Hematopoietic multipotent progenitor cell treated with erythropoietin and hydrocortisone succinate and interleukin-3 and kit ligand, for 17 days (in vitro differentiated cells): ENCODE measurements around the gene MT1B.
"Not testable (repeated sequence)": the region's sequence is repeated elsewhere in the genome, so short reads cannot be mapped to it uniquely, and the experiment has no call there.

Experiments used
- DNase-seq: peaks from one replicate; pipeline ENCODE4 v3.0.0-alpha.2; 2015; ENCODE audit warnings: low spot score

Gene MT1B

DNA sequence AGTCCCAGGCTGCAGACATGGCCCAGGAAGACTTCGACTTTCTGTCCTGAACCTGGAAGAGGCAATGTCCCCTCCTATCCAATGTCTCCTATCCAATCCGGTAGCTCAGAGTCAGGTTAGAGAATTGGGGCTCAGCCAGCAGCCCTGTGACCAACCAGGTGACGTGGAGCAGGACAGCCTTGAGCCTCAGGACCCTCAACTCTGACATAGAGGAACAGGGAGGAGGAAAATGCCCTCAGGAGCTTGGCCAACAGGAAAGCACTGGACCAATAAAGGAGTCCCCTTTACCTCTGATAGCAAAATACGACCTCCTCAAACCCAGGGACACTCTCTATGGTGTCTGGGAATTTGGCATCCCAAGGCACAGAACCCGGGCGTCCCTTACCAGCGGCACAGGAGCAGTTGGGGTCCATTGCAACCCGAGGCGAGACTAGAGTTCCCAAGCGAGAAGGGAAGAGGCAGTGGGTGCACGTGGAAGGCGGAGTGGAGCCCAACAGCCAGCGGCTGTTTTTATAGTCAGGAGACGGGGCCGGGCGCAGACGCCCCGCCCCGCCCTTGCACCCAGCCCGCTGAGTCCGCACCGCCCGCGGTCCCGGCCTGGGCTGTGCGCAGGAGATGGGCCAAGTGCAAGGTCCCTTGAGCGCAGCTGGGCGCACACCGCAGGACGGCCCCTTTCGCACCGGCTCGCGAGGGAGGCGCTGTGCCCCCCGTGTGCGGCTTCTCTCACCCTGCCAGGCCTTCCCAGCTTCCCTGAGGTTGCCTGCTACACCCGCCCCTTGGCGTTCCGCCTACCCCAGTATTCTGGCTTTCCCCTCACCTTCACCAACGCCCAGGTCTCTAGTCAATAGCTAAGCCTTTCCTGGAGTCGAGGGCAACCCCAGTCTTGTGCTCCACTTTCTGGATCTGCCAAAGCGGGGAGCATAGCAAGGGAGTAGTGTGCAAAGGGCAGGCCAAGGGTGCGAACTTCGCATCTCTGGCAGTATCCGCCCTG lies 16.2 kb downstream of the MT1B start, which contains the start of gene MT1G:
MT1G (minus strand) TSS at position 485 of the 991 bp plus-strand sequence; CDS start at position 413, 72 bp downstream.
- no peak for DNase-seq

DNA sequence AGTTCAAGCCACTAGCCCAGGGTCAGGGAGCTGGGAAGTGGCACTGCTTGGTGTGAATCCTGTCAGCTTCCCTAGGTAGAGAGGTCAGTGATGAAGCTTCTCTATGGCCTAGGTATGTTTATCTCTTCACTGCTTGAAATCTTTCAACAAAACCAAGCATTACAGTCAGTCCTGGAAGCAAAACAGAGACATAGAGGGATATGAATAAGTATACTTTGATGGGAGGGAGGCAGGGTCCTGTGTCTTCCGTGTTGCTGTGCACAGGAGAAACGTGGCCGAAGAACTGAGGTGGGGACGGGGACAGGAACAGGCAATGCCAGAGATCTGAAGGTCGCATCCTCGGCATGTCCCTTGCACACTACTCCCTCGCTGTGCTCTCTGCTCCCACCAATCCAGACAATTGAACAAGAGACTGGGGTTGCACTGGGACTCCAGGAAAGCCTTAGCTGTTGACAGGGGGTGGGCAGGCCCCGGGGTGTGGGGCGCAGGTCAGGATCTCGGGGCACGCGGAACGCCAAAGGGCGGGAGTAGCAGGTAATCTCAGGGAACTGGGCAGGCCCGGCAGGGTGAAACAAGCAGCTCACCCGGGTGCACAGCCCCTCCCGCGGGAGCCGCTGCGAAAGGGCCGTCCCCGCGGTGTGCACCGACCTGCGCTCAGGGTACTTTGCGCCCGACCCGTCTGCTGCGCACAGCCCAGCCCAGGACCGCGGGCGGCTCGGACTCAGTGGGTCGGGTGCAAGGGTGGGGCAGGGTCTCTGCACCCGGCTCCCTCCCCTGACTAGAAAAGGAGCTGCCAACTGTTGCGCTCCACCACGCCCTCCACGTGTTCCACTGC lies 17.5 kb downstream of the MT1B start, which contains the start of gene MT1H:
MT1H (plus strand) TSS at position 810 of the 835 bp plus-strand sequence. CDS start 71 bp downstream, outside the sequence.
- no peak for DNase-seq

GRCh38 chr16:56669840-56670619 lies 18.3 kb downstream of the MT1B start:
- DNase-seq = no peak

DNA sequence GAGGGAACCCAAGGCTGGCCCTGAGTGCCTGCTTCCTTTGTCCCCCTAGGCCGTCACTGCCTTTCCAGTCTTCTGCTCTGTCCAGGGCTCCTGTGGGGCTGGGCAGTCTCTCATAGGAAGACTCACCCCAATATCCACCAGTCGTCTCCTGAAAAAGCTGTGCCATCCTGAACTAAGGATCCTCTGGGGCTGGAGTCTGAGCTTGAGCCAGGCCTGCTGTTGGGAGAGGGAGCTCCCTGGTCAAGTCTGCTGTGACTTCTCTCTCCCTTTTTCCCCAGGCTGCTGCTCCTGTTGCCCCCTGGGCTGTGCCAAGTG lies 18.9 kb downstream of the MT1B start:
- DNase-seq = no peak

- DNase-seq = not testable (repeated sequence)
These were observed 20.0 kb downstream of the MT1B start for GRCh38 chr16:56671691-56672090.

DNA sequence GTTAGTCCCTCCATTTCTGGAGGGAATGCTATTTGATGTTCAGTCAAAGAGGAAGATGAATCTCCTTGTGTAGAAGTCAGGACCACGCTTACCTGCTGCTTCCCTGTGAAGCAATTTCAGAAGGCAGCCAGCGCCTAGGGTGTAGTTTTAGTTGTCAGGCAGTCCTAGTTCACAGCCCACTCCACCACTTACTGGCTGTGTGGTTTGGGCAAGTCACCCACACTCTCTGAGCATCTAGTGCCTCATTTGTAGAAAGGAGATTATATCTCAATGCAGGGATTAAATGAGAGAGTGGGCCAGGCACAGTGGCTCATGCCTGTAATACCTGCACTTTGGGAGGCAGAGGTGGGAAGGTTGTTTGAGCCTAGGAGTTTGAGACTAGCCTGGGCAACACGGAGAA lies 20.5 kb downstream of the MT1B start:
- DNase-seq = not testable (repeated sequence)

DNA sequence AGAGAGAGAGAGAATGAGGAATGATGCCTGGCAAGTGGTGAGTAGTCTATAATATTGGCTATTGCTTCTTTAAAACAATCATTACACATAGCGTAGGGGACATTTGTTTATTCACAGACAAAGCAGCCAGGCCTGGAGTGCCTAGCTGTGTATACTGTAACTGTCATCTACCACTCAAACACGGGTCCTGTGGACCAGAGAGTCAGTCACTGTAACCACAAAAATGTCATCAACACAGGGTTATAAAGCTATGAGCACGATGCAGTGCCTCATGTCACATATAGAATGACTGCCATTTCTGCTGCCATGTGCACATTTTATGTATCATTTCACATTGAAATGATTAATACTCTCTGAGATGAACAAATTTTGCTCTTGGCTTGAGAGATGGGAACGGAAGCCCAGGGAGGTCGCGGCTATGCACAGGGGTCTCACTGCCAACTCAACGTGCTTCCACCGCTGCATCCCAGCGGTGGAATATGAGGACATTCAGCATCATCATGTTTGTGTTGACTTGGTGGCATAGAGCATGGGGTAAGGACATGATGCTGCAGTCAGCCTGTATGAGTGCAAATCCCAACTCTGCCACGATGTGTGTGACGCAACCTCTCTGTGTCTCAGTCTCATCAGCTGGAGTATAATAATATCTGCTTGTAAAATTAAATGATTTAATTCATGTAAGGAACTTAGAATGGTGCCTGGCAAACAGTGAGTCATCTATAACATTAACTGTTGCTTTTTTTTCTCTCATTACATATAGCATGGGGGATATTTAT lies 21.3 kb downstream of the MT1B start:
- no peak for DNase-seq

GRCh38 chr16:56673921-56674320 lies 22.2 kb downstream of the MT1B start:
- DNase-seq = no peak

DNA sequence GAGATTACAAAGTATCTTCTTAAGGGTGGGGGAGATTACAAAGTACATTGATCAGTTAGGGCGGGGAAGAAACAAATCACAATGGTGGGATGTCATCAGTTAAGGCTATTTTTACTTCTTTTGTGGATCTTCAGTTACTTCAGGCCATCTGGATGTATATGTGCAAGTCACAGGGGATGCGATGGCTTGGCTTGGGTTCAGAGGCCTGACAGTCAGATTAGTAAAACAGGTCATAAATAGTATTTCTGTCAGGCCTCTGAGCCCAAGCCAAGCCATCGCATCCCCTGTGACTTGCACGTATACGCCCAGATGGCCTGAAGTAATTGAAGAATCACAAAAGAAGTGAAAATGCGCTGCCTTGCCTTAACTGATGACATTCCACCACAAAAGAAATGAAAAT lies 22.9 kb downstream of the MT1B start:
- not testable (repeated sequence) for DNase-seq

GRCh38 chr16:56675685-56676210 lies 24.1 kb downstream of the MT1B start:
- no peak for DNase-seq

GRCh38 chr16:56677474-56677873 lies 25.8 kb downstream of the MT1B start:
- no peak for DNase-seq

DNA sequence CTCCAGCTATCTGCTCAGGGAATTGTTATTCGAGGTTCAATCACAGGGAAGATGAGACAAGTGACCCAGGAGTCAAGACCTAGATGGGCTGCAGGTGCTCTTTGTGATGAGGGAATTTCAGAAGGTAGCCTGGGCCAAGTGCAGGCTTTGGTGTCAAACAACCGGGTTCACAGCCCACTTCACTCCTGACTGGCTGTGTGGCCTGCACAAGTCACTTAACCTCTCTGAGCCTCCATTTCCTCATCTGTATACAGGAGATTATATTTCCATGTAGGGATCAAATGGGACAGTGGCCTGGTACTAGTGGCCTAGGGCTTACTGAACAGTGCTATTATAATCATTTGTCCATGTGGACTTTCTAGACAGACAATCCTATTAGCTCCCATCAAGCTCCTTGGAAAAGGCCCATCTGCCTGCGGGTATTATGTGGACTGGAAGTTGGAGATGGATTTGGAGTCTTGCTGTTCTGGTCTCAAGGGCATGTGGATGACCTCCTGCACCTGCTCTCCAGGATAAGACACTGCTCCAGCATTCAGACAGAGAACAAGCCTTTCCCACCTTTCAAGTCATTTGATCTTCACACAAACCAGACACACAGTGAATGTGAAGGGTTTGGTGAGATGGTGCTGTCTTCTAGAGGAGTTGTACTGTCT lies 27.5 kb downstream of the MT1B start:
- no peak for DNase-seq

DNA sequence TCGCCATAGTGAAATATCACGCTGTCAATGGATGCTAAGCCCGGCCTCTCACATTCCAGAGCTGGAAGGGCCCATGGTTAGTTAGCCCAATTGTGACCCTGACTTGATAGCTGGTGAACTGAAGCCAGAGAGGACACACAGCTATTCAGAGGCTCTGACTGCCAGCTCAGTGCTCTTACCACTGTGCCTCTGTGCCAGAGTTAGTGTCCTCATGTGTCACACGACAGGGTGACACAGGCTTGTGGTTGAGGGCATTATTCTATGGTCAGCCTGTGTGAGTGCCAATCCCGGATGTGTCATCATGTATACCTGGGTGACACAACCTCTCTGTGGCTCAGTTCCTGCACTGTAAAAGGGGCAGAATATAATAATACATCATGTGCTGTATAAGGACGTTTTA lies 28.1 kb downstream of the MT1B start:
- no peak for DNase-seq

DNA sequence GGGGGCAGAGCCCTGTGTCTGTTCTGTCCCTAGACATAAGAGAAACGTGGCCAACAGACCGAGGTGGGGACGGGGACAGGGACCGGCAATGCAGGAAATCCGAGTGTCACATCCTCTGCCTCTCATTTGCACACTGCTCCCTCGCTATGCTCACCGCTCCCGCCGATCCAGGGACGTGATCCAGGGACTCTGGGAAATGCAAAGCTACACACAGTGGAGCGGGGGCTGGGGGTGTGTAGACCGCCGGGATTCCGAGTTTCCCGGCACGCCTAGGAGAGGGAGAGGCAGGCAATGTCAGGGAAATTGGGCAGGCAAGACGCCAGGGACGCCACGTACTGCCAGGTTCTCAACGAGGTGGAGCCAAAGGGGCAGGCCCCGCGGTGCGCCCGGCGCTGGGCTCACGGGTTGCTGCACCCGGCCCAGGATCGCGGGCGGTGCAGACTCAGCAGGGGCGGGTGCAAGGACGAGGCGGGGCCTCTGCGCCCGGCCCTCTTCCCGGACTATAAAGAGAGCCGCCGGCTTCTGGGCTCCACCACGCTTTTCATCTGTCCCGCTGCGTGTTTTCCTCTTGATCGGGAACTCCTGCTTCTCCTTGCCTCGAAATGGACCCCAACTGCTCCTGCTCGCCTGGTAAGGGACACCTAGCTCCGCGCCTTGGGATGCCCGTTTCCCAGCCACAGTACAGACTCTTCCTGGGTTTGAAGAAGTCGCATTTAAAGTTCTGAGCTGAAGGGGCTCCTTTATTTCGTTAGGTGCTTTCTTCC lies 30.4 kb downstream of the MT1B start, which contains the start of gene MT1X:
MT1X (plus strand) TSS at position 532 of the 764 bp plus-strand sequence; CDS start at position 603, 71 bp downstream.
- DNase-seq = peak; percentile 38

DNA sequence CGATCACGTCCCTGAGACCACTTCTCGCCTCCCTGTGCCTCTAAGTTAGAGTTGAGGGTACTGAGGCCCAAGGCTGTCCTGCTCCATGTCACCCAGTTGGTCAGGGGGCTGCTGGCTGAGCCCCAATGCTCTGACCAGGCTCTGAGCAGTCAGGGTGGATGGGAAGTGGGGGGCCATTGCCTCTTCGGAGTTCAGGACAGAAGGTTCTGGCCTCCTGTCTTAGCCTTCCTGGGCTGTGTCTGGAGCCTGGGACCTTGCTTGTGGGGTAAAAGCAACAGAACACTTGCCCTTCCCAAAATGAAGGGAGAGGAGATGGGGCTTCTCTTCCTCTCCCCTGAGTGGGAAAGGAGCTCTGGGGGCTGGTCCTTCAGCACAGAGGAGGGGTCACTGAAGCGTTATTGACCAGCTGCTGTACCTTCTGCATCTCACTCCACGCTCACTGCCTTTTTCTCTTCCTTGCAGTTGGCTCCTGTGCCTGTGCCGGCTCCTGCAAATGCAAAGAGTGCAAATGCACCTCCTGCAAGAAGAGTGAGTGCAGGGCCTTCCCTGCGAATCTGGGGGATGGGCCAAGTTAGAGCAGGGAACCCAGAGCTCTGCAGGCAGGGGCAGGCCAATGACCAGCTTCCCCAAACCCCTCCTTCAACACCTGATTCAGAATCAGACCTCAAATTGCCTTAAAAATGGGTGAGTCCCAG lies 31.2 kb downstream of the MT1B start:
- DNase-seq = no peak

DNA sequence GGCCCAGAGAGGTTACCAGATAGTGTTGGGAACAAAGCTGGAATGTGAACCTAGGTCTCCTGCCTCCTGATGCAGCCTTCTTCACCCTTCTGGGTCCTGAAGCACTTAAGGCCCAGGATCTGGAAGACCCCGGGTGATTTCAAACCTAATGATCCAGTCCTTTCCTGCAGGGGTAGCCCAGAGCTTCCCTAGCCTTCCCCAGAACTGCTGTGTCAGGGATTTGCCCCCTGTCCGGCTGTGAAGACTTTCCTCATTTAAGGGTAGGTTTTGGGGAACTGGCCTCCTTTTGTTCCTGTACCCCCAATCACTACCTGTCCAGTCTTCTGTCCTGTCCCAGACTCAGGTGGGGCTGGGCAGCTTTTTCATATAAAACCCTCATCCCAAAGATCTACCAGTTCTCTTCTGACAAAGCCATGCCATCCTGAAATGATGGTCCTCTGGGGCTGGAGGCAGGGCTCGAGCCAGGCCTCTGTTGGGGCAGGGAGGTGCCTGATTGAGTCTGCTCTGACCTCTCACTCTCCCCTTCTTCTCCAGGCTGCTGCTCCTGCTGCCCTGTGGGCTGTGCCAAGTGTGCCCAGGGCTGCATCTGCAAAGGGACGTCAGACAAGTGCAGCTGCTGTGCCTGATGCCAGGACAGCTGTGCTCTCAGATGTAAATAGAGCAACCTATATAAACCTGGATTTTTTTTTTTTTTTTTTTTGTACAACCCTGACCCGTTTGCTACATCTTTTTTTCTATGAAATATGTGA lies 31.9 kb downstream of the MT1B start:
- no peak for DNase-seq

GRCh38 chr16:56684256-56684925 lies 32.7 kb downstream of the MT1B start:
- DNase-seq = no peak
